BE2C (cell line): Measurements from ENCODE around the gene BMP6.
"Not testable (repeated sequence)": the region's sequence is repeated elsewhere in the genome, so short reads cannot be mapped to it uniquely, and the experiment has no call there.

ENCODE experiments used
- DNase-seq: peaks from one replicate; pipeline ENCODE4 v3.0.0-alpha.2; 2020
- H3K27me3 ChIP-seq: fragments of 250-450 bp; sonication (Bioruptor Pico); 2 replicates; pipeline ENCODE4 v1.5.1; 2020; ENCODE audit warnings: mild to moderate bottlenecking
- H3K36me3 ChIP-seq: fragments of 250-450 bp; sonication (Bioruptor Pico); 2 replicates; pipeline ENCODE4 v1.5.1; 2020; ENCODE audit warnings: mild to moderate bottlenecking
- H3K4me1 ChIP-seq: fragments of 250-450 bp; sonication (Bioruptor Pico); 2 replicates; pipeline ENCODE4 v1.5.1; 2020
- H3K4me3 ChIP-seq: 2 replicates; pipeline ENCODE4 v1.5.1; 2011; ENCODE audit warnings: low read depth, low read length
- H3K9me3 ChIP-seq: fragments of 250-450 bp; sonication (Bioruptor Pico); 2 replicates; pipeline ENCODE4 v1.5.1; 2020
- CTCF ChIP-seq: IDR thresholded peaks from 2 replicates; pipeline ENCODE4 v1.5.1; 2012; ENCODE audit warnings: mild to moderate bottlenecking, low read depth, low read length

BMP6 gene

DNA sequence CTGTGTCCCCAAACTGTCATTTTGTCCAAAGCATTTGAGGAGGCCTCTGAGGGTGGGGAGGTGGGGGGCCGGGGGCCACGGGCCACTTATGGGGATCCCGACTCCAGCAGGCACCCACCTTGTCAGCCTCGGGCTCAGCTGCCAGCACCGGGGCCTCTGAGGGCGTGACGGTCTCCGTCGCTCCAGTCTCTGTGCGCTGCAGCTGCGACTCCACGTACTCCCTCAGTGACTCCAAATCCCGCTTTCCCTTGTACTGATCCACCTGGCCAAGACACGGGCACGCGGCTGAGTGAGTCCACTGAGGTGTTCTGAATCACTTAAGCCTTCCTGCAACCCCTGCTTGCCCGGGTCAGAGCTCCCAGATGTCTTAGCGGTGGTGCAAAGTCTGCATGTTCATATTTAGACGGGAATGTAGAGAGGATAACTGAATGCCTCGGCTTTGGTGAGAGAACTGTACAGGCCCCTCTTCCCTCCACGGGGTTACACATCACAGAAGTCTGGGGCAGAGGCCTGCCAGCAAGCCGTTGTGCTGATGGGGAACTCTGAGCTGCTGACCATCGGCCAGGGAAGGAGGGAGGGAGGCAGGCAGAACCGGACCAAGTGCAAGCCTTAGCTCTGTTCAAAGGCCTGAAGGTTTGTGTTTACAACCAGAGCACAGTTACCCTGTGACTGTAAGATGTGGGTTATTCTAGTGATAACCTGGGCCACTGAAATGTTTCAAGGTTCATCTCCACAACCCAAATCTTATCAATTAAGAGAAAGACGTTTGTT is 162.9 kb downstream of the BMP6 start:
- no peaks in the 10 kb centered on the region for H3K27me3 ChIP-seq
- H3K36me3 ChIP-seq = peaks cover 96% of the 10 kb centered on the region
- no peak for TF ChIP-seq CTCF
- no peak for DNase-seq
- H3K9me3 ChIP-seq = no peaks in the 10 kb centered on the region
- H3K4me1 ChIP-seq = no peaks in the 10 kb centered on the region
- no peak overlapping the region for H3K4me3 ChIP-seq

GRCh38 chr6:7891078-7891872 is 165.4 kb downstream of the BMP6 start:
- H3K4me3 ChIP-seq = no peak overlapping the region
- no peak for TF ChIP-seq CTCF
- no peaks in the 10 kb centered on the region; the same call in 1 of the 2 replicates for H3K4me1 ChIP-seq
- H3K36me3 ChIP-seq = peaks cover 97% of the 10 kb centered on the region
- no peaks in the 10 kb centered on the region for H3K9me3 ChIP-seq
- no peak for DNase-seq
- H3K27me3 ChIP-seq = no peaks in the 10 kb centered on the region

- H3K4me1 ChIP-seq, H3K4me3 ChIP-seq, H3K27me3 ChIP-seq, DNase-seq, H3K9me3 ChIP-seq: not testable (repeated sequence)
- H3K36me3 ChIP-seq = peaks cover 92% of the 10 kb centered on the region
These were observed 166.5 kb downstream of the BMP6 start for GRCh38 chr6:7892367-7892766.

- no peak for DNase-seq
- Histone ChIP-seq H3K27me3 (no peaks in the 10 kb centered on the region), H3K9me3 (no peaks in the 10 kb centered on the region), H3K36me3 (peaks cover 93% of the 10 kb centered on the region), H3K4me1 (no peaks in the 10 kb centered on the region; the same call in 1 of the 2 replicates), H3K4me3 (no peak overlapping the region)
- TF ChIP-seq CTCF = no peak
These were observed 167.4 kb downstream of the BMP6 start for GRCh38 chr6:7893342-7893741.

DNA sequence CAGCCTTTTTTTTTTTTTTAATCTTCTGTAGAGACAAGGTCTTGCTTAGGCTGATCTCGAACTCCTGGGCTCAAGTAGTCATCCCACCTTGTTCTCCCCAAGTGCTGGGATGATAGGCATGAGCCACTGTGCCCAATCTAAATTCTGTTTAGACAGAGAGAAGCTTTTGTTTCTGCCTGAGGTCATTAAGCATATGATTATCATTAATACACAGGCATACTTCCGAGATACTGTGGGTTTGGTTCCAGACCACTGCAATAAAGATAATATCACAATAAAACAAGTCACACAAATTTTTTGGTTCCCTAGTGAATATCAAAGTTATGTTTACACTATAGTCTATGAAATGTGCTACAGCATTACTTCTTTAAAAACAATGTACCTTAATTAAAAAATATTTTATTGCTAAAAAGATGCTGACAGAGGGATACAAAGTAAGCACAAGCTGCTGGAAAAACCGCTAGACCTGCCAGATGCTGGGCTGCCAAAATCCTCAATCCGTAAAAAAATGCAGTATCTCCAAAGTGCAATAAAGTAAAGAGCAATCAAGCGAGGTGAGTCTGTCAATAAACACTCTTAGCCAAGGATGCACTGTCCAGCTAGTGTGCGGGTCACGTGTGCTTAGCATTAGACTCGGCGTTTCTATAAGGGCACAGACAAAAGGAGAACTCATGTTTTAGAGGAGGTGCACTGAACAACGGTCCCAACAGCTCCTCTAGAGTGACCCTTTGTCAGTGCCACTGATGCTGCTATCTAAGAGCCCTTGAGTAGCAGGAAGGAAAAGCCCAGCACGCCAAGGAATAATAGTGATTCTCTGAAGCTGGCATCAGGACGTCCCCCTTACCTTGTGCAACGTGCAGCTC is 168.6 kb downstream of the BMP6 start:
- Histone ChIP-seq H3K4me3 (no peak overlapping the region), H3K4me1 (no peaks in the 10 kb centered on the region; the same call in 1 of the 2 replicates), H3K27me3 (no peaks in the 10 kb centered on the region), H3K36me3 (peaks cover 90% of the 10 kb centered on the region), H3K9me3 (no peaks in the 10 kb centered on the region)
- no peak for DNase-seq
- TF ChIP-seq CTCF = no peak

DNA sequence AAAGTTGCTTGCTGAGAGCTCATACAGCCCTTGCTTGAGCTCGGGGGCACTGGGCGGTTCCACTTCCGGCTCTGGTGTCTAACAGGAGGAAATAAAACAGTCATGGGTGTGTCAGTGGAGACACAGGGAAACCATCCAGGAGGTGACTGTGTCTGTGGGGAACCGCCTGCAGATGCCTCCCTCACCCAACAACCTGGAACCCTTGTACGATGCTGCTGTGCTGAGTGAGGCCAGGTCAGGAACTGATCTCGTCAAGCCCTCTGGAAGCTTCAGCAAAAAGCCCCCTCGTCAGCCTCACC is 169.2 kb downstream of the BMP6 start:
- DNase-seq = no peak
- peaks cover 88% of the 10 kb centered on the region for H3K36me3 ChIP-seq
- no peak for TF ChIP-seq CTCF
- no peaks in the 10 kb centered on the region for H3K9me3 ChIP-seq
- H3K27me3 ChIP-seq = no peaks in the 10 kb centered on the region
- H3K4me1 ChIP-seq = no peaks in the 10 kb centered on the region; the same call in 1 of the 2 replicates
- H3K4me3 ChIP-seq = no peak overlapping the region
